Cortex of kidney (tissue), 1 donor: ENCODE results near the gene TRMT44.
"Not testable (repeated sequence)": the region's sequence is repeated elsewhere in the genome, so short reads cannot be mapped to it uniquely, and the experiment has no call there.

ENCODE experiments used
- DNase-seq: peaks from one replicate; lab custom pipeline; 2025; lab: John Stamatoyannopoulos, UW

TRMT44 gene

DNA sequence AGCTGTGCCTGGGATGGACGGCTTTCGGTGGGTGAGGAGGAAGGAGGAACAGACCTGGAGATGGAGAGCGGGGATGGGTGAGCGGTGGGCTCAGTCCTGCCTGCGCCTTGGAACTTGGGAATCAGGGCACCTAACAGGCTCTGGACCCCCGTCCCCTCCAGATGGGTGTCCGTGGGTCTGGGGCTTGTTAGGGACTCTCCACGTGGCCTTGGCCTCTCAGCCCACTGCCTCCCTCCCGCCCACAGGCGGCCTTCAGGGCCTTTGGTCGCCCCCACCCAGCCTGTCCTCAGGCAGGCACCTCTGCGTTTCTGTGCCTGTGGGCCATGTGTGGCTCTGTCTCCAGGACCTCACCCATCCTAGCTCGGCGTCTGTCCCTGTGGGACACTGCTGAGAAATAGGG, 29.0 kb downstream of the TRMT44 start:
- DNase-seq = no peak

DNA sequence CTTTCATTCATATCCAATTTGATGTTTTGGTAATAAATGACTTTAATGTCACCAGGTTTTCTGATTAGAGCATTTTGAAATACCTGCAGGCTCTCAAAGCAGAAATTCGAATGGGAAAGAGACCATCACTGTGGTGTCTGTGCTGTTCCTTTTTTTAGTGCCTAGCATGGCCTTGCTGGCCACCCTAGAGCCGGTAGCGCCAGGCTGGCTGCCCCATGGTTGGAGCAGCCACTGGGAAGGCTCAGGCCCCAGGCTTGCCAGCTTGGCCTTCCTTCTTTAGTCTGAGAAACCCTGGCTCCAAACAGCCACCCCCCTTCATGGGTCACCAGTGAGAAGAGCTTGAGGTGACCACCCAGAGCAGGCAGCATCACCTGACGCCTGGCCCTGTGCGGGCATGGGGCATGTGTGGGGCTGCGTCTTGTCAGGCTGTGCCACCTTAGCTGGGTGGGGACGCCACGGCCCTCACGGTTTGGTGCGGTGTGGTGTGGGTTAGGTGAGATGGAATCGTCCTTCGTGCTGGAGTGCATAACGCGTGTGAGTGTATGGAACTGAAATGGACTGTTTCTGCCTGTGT, 30.0 kb downstream of the TRMT44 start:
- no peak for DNase-seq

DNA sequence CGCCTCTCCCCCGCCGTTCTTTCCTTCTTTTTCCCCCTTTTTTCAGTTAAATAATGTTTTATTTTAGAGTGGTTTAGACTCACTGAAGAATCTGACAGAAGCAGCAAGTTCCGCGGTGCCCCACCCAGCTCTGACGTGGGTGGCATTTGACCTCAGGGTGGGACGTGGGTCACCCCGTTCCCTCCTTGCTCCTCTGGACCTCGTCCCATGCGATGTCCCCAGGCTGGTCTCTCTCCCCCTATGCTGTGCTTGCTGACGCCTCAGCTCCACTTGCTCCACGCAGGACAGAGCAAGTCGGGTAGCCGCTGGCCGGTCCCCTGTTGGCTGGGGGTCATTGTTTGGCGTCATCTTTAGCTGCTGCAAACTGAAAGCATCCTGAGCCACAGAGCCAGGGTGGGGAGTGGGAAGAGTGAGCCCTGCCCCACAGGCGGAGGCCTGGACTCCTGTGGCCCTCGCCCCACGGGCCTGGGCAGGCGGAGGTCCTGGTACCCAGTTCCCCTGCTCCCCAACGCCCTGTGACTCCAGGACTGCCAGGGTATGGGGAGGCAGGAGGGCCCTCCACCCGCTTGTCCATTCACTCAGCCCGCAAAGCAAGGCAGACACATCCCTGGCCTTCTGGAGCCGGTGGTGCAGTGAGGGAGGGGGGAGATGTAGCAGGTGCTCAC, 30.8 kb downstream of the TRMT44 start:
- DNase-seq = no peak

DNA sequence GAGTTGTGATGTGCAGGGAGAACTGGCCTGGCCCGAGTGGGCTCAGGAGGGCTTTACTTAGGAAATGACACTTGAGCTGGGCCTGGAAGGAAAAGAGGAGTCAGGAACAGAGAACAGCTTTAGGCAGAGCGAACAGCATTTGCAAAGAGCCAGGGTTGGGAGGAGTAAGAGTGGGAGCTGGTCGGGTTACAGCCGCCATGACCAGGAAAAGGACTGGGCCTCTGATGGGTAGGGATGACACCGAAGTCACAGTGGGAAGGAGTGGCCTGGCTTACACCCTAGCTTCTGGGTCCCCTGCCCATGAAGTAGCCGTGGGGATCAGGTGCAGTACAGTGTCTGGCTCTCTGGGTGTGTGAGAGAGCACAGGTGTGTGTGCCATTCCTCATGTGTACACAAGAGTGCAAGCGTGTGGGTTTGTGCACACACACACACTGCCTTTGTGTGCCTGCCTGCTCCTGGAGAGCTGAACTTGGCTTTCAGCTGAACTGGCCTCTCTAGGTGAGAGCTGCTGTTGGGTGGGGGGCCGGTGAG, 31.6 kb downstream of the TRMT44 start:
- DNase-seq = no peak

DNA sequence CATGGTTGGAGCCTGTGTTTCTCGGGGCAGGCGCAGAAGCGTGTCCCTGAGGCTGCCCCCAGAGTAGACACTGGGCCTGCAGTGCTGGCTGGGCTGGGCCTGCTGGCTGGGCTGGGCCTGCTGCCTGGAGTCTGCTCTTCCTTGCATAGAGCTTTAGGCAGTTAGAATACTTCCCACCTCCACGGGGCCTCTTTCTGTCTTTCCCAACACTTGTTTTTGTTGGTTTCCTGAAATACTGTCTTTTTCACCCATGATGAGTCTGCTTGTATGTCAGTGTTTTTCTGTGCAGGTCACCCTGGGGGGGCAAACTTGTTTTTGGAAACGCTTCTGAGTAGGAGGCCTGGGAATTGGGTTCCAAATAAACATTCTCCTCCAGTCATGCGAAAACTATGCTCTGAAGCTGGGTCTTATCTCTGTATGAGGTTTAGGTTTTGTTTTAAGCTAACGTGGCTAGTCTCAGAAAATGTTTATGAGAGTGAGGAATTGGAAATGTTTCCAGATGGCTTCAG, 32.2 kb downstream of the TRMT44 start:
- no peak for DNase-seq

DNA sequence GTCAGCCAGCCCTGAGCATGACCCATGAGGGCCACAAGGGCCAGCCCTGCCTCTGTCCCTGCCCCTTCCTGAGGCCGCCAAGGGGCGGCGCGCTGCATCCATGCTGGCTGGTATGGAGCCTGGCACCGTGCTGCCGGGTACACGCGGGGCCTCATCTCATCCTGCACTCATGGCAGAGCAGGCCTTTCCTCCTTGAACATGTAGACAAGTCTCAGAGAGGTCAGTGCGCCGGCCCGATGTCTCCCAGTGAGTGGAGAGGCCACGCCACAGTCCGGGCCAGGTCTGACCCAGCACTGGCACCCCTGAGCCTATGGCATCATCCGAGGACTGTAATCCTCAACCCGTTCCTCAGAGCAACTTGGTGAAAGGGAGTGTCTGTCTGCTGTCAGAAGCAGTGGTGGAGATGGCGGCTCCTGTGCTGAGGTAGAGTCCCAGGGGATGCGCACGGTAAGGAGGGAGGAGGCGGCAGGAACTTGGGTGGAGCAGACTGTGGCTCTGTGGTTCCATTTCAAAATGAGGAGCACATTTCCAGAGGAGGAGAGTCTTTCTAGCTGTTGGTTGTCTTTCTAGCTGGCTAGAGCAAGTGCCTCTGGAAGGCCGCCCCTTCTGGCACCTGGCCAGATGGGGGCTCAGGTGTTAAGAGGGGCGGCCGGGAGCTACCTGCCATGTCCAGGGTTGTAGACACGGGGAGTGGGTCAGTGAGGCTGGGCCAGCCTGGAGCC, 32.8 kb downstream of the TRMT44 start:
- no peak for DNase-seq

DNA sequence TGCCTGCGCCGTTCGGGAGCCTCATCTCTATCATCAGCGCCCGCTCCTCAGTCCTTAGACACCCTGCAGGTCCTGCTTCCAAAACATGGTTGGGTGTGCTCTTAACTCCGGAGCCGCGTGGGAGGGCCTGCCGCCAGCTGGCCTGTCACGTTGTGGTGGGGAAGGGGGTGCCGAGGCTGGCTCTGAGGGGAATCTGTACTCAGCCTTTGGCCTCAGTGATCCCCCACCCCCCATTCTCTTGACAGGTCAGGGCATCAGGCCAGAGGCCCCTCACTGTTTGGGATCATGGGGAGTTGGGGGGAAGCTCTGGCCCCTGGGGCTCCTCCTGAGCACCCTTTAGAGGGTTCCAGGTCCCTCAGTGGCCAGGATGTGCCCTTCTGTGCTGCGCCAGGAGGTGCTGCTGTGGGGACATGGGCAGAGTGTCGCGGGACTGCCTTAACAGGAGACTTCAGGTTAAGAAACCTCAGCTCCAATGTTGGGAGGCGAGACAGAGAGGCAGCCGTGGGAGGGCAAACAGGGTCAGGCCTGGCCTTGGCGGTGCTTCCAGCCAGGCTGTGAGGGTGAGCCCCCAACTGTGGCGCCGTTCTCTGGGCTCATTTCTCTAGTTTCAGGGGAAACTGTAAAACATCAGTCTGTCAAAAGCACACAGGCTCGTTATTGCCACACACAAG, 33.5 kb downstream of the TRMT44 start:
- no peak for DNase-seq

DNA sequence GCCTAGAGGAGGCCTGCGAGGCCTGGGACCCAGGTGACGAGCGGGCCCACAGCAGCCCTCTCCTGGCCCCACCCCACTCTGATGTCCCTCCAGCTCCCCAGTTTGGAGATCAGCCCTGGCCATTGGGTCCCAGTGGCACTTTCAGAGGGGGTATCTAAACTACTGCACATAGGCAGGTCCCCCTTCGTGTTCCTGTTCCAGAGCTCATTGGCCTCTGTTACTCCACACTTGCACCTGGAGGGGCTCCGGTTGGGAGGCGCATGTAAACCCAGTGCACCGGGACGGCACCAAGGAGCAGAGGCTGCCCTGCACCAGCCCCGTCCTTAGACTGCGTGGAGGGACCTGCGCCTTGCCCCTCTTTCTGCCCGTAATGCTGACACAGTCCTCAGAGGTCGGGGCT, 34.3 kb downstream of the TRMT44 start:
- DNase-seq = no peak

DNA sequence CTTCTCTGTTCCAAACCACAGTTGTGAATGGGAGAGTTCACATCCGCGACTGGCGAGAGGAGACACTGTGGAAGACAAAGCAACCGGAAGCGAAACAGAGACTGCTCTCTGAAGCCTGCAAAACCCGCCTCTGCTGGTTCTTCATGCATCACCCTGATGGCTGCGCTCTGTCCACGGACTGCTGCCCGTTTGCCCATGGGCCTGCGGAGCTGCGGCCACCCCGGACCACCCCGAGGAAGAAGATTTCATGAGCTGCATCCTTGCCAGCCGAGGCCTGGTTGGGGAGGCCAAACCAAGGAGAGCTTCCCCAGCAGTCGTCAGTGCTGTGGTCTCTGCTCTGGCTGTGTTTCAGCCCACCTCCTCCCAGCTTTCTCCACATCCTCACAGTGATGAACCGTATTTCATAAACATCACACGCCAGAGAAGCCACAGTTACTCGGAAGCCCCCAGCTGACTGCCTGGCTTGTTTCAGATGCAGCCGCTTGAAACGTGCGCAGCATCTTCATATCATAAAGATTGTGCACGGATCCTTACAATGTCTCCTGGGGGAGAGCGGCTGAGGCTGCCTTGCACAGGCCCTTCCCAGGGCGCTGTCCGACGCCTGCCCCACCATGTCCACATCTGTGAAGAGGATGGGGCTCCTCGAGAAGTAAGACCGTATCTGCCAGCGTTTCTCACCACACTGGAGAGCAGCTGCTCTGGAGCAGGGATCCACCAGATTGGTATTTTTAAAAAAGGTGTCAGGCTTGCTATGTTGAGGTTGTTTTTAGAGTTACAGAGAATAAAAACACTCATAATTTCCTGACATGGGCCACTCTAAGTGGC, 35.4 kb downstream of the TRMT44 start:
- DNase-seq = no peak

DNA sequence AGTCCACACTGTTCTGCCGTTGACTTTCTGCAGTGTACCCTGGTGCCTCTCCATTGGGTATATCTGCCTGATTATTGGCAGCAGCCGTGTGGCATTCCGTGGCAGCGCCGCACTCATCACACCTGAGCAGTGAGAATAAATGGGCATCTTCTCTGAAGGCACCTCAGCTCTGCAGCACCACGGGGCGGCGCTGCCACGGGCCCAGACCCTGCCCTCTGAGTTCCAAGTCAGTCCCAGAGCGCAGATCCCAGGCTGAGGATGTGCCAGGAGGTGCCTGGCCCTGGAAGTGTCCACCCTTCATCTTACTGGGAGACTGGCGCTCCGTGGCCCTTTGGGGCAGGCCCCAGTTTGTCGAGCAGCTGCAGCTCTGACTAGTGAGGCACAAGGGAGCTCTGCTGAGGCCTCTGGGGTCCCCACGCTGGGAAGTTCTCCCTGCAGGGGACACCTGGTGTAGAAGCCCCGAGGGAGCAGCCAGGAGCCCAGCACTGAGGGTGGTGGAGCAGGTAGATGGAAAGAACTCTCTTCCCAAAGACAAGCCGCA, 36.6 kb downstream of the TRMT44 start:
- DNase-seq = no peak

DNA sequence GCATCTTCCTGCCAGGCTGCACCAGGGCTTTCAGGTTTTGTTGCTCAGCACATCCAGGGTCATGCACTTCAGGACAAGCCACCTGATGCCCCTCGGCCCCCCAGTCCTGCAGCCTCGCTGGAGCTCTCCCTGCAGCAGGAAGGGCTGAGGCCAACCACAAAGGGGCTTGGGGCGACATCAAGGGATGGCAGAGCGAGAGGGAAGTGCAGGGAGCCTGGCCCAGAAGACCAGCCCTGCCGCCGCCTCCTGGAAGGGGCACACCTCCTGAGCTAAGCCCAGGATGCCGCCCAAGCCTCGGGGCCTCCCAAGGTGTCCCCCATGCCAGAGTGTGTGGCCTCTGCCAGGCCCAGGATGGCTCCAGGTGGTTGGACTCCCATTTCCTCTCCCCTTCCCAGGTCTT, 37.1 kb downstream of the TRMT44 start:
- DNase-seq = no peak

DNA sequence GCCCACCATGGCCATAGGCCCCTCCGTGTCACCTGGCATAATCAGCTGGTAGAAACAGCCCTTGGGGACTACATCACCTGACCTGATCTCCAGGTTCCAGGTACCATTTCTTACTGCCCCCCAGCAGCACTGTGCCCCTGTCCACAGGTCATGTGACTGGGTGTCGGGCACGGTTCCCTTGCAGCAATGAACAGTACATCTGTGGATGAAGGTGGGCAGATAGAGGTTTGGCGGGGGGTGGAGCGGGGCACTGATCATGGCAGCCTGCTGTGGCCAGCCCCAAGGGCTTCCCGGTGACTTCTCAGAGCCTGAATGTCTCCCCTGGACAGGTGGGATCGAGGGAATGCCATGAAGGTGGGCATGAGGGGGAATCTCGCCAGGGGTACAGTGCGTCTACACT, 37.8 kb downstream of the TRMT44 start:
- no peak for DNase-seq

DNA sequence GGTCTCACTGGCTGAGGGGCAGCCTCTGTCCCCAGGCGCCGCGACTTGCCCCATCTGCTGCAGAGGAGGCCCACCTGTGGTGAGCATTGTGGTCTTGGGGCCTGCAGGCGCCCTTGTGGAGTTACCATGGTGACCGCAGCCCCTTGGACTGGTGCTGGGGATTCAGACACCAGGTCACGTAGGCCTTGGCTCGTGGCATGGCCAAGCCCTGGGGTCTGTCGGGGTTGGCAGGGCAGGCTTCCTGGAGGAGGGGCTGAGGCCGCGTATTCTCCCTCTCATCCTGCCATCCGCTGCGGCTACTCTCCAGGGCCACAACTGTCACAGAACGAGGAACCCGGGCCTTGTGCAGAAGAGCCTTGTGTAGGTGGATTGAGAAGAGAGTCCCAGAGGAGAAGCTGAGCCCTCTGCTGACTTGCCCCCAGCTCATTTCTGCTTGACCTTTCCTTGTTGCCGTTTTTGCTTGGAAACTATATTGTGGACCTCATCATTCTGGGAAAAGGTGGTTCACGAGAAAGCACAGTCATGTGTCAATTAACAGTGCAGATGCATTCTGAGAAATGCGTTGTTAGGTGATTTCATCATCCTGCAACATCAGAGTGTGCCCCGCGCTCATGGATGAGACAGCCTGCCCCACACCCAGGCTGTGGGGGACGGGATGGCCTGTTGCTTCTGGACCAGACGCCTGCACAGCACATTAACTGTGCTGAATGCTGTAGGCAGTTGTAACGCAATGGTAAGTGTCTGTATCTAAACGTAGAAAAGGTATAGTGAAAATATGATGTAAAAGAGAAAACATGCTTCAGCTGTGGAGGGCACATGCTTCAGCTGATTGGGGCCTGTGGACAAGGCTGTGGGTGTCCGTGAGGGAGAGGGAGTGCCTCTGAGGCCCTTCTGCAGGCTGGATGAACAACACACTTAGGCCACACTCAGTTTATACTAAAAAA, 38.5 kb downstream of the TRMT44 start:
- DNase-seq = no peak

DNA sequence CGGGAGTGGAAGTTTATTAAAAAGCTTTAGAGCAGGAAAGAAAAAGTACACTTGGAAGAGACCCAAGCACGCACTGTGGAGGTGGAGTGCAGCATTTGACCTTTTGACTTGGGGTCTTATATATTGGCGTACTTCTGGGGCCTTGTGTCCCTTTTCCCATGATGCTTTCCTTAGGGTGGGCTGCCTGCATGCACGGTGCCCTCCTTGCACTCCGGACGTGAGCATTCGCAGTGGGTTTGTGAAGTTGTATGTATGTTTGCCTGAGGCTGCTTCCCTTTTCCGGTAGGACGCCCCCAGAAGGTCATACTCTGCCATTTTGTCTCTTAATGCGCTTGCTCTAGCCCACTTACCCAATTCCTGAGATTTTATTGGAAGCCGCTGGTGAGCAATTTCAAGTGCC, 39.6 kb downstream of the TRMT44 start:
- no peak for DNase-seq

DNA sequence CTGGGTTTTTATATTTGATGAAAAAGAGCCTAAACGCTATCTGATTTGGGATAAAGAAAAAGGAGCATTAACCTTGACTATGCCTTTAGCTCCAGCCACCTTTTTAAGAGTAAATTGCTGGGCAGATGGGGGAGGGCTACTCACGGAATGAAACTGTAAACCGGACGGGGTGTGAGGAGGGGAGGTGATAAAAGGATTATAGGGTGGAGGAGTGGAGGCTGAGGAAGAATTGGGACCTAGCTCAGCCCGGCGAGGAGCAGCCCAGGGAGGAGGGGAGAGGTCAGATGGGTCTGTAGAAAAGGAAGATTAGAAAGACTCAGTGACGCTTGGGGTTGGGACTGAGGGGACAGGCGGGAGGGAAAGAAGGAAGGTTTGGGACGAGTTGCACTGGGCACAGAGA, 46.1 kb downstream of the TRMT44 start:
- not testable (repeated sequence) for DNase-seq

DNA sequence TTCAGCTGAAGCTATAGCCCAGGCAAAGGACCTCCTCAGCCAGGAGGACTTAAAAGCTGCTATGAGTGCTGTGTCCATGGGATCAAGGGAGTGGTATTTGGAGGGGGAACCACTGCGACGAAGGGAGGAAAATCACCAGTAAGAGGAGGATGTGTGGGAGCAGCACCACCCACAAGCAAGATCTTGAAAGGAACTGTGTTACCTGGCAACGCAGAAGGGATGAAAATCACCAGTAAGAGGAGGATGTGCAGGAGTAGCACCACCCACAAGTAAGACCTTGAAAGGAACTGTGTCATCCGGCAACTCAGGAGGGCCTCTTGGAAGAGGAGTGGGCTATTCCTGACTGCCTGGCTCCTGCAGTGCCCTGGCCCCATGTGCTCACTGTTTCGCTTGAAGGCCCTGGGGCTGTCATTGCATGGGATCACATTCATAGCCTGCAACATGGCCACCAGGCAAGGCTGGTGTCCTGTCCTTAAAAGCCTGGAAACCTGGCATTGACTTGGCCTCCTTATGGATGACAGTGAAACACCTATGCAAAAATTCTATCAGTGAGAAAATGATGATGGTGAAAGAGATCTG, 48.3 kb downstream of the TRMT44 start:
- no peak for DNase-seq

DNA sequence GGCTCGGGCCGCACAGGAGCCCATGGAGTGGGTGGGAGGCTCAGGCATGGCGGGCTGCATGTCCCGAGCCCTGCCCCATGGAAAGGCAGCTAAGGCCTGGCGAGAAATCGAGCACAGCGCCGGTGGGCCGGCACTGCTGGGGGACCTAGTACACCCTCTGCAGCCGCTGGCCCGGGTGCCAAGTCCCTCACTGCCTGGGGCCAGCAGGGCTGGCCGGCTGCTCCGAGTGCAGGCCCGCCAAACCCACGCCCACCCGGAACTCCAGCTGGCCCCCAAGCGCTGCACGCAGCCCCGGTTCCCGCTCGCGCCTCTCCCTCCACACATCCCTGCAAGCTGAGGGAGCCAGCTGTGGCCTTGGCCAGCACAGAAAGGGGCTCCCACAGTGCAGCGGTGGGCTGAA, 50.9 kb downstream of the TRMT44 start:
- not testable (repeated sequence) for DNase-seq

DNA sequence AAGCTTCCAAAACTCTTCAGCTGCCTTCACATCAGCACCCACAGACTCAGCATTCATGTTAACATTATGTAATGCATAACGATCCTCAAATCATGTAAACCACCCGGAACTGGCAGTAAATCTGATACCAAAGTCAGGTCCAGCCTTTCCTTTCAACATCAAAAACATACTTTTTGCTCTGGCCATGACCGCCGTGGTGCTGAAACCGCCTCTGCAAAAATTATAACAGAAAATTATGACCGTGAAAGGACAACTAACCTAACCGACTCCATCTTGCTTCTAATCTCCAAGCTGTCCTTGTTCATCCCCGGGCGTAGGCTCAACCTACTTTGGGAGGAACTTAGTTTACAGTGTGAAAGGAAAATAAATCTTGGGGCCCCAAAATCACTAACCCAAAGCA, 51.6 kb downstream of the TRMT44 start:
- DNase-seq = no peak

DNA sequence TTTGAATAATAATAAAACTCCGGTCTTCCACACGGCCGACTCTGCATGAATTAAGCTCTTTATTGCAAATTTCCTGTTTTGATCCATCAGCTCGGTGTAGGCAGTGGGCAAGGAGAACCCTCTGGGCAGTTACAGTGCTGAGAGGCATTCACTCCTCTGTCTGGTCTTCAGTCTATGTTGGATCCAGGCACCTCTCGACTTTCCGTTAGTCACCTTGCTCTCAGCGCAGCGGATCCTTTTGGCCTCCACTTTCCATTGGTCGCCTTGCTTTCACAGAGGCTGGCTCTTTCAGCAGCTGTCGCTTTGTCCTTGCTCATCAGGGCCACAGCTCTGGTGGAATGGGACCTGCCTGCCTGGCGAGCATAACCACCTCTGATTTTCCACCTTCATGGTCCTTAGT, 52.9 kb downstream of the TRMT44 start:
- no peak for DNase-seq

DNA sequence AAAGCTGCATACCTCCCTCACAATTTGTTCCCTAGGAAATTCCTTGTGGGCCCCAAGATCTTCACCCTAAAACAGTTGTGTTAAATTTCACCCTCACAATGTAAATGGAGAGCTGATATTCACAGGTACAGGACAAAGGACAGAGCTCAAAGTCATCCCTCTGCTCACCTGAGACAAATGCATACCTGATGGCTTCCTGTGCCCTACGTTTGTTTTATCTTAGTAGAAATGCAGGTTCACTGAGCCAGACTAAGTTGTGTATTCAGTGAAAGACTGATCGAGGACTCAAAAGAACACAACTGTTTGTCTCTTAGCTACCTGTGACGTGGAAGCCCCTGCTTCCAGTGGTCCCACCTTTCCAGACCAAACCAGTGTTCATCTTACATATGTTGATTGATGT, 53.6 kb downstream of the TRMT44 start:
- DNase-seq = no peak
